ENCODE measurements around the gene KLK12.

The KLK12 gene

DNA sequence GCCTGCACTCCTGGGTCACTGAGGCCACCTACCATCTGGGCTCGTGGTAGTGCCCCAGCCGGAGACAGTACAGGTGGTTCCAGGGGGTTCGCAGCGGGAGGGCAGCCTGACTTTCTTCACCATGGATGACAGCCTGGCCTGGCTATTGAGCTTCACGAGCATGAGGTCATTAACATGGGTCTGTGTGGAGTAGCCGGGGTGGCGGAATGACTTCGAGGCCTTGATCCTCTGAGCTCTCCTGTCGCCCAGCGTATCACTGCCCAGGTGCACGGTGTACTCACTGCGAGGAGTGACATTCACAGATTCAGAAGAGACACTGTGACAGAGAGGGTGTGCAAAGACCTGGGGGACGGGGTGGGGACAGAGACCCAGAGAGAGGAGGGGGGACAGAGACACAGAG is 54.6 kb downstream of the KLK12 start:
- no peak for DNase-seq (ENCODE audit: low read depth in 2 of 2)
- H3K4me3 ChIP-seq (replicated peaks in 1 of 2; ENCODE audit: low read depth in 2 of 2, low read length in 2 of 2), result no peak overlapping the region
- TF ChIP-seq CTCF (IDR thresholded peaks at IDR 0.05; ENCODE audit: low read depth, low read length), result no peak

GRCh38 chr19:50979758-50980157 is 55.0 kb downstream of the KLK12 start:
- no peak for DNase-seq (ENCODE audit: low read depth in 2 of 2)
- TF ChIP-seq CTCF (IDR thresholded peaks at IDR 0.05; ENCODE audit: low read depth, low read length), result no peak

More at GRCh38 chr19:50979758-50980157, 55.0 kb downstream of the KLK12 start:
- no peak overlapping the region for H3K4me3 ChIP-seq (replicated peaks in 1 of 2; ENCODE audit: low read depth in 2 of 2, low read length in 2 of 2)

All from cardiac fibroblast (primary cell).